ENCODE results near the gene IFT80. TPM values are rescaled to one million over a fixed set of nuclear protein-coding genes. Genes with fewer than 3 reads are reported as not detected.
A peak's percentile ranks its signal among the peaks of the same experiment; 100 is the strongest.

Gene IFT80
- total and polyA plus RNA-seq, 2 donors (not counting 1 experiment from before 2014, with no cell fraction given), result 17.7 to 44.1 TPM

DNA sequence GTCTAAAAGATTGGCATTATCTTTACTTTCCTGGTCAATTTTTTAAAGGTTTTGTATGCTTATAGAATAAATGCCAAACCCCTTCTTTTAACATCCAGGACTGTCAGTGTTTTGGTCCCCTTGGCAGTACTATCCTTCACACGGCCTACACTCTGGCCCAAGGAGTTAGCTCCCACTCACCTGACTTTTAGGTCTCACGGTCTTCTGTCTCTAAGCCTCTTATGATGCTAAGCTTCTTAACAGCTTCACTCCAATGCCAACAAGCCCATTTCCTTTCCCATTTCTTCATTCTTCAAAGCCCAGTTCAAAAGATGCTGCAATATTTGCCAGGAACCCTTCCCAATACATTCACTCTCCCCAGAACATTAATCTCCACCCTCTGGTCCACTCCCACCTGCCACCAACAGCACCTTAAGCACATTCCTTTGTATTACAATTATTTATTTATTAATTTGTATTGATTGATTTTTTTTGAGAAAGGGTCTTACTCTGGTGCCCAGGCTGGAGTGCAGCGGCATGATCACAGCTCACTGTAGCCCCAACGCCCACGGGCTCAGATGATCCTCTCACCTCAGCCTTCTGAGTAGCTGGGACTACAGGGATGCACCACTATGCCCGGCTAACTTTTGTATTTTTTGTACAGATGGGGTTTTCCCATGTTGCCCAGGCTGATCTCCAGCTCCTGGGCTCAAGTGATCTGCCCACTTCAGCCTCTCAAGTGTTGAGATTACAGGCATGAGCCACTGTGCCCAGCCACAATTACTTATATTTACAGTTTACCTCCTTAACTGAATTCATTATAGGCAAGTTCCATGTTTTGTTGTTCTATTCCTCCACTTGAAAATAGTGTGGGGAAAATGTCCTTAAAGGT lies 27.8 kb downstream of the IFT80 start:
- 100% methylated on average over 5 of the region's 6 CpGs for WGBS (ENCODE audit: insufficient coverage)
- Mint-ChIP-seq H3K27ac (no peak overlapping the region), H3K27me3 (no peaks in the 10 kb centered on the region), H3K4me1 (peaks cover 17% of the 10 kb centered on the region), H3K9me3 (ENCODE audit: insufficient read depth) (no peaks in the 10 kb centered on the region), H3K4me3 (no peak overlapping the region)
- no peaks in the 10 kb centered on the region for H3K4me1 ChIP-seq (ENCODE audit: control insufficient read depth in 2 of 2, insufficient read depth in 2 of 2, low read length in 2 of 2)
- no peak overlapping the region for H3K9ac ChIP-seq (ENCODE audit: low read length)
- H3K9me3 ChIP-seq (ENCODE audit: control extremely low read depth in 1 of 3, control insufficient read depth in 2 of 3, insufficient read depth in 1 of 3, low read length in 2 of 3), result no peaks in the 10 kb centered on the region
- no peaks in the 10 kb centered on the region for H3K27me3 ChIP-seq (replicated peaks in 1 of 4; ENCODE audit: control extremely low read depth in 1 of 4, control insufficient read depth in 3 of 4, insufficient read depth in 4 of 4, low read length in 3 of 4)
- H3K4me2 ChIP-seq (replicated peaks; ENCODE audit: low read depth, low read length, poor library complexity, severe bottlenecking), result no peak overlapping the region
- no peaks in the 10 kb centered on the region for H4K20me1 ChIP-seq (ENCODE audit: control insufficient read depth, insufficient read depth, low read length, poor library complexity, severe bottlenecking)
- intact Hi-C loops (cut with micrococcal nuclease), result no loop called here
- DNase-seq, result no peak
- no peak for ATAC-seq (ENCODE audit: low read depth)
- H3K27ac ChIP-seq (ENCODE audit: low read length in 2 of 2), result no peak overlapping the region
- TF ChIP-seq, protein P1, sequence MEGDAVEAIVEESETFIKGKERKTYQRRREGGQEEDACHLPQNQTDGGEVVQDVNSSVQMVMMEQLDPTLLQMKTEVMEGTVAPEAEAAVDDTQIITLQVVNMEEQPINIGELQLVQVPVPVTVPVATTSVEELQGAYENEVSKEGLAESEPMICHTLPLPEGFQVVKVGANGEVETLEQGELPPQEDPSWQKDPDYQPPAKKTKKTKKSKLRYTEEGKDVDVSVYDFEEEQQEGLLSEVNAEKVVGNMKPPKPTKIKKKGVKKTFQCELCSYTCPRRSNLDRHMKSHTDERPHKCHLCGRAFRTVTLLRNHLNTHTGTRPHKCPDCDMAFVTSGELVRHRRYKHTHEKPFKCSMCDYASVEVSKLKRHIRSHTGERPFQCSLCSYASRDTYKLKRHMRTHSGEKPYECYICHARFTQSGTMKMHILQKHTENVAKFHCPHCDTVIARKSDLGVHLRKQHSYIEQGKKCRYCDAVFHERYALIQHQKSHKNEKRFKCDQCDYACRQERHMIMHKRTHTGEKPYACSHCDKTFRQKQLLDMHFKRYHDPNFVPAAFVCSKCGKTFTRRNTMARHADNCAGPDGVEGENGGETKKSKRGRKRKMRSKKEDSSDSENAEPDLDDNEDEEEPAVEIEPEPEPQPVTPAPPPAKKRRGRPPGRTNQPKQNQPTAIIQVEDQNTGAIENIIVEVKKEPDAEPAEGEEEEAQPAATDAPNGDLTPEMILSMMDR (IDR thresholded peaks at IDR 0.05), result no peak
- TF ChIP-seq EZH2 (IDR thresholded peaks at IDR 0.05; ENCODE audit: borderline replicate concordance, insufficient read depth, low read depth, low read length, poor library complexity, severe bottlenecking), result no peak
- ChIA-PET POLR2A (no interaction called here), CTCF (no interaction called here)
- H2AFZ ChIP-seq (ENCODE audit: insufficient read depth, low read depth, low read length, poor library complexity, severe bottlenecking), result no peak overlapping the region
- H3K4me3 ChIP-seq (ENCODE audit: control extremely low read depth in 1 of 5, extremely low read depth in 1 of 5, insufficient read depth in 1 of 5, low read depth in 2 of 5, low read length in 4 of 5), result no peak overlapping the region
- H3K36me3 ChIP-seq (replicated peaks in 1 of 2; ENCODE audit: control extremely low read depth in 1 of 2, control insufficient read depth in 1 of 2, extremely low read depth in 1 of 2, insufficient read depth in 2 of 2, low read length in 1 of 2), result peaks cover 2 to 16% of the 10 kb centered on the region in 2 experiments
- H3K79me2 ChIP-seq (ENCODE audit: control insufficient read depth, insufficient read depth, low read length), result no peaks in the 10 kb centered on the region

DNA sequence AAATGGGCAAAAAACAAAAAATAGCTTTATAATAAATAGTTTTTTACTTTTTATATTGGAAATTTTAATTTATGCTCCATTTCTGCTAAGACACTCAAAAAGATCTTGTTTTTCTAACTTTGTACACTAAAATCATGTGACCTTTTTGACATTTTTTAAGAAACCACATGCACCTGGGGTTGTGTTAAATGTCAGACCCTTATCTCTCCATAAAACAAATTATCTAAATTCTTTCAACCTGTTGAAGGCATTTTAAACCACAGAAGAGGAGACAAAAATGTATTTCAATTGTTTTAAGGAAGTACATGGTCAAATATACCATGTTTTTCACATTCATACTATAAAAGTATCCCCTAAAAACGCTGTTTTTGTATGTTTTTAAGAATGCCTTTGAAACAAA lies 29.2 kb downstream of the IFT80 start:
- H2AFZ ChIP-seq (ENCODE audit: insufficient read depth, low read depth, low read length, poor library complexity, severe bottlenecking), result no peak overlapping the region
- no peaks in the 10 kb centered on the region for H4K20me1 ChIP-seq (ENCODE audit: control insufficient read depth, insufficient read depth, low read length, poor library complexity, severe bottlenecking)
- no peak for DNase-seq
- POLR2A ChIA-PET, result no interaction called here
- Mint-ChIP-seq H3K27me3 (no peaks in the 10 kb centered on the region), H3K4me1 (peaks cover 17% of the 10 kb centered on the region), H3K27ac (no peak overlapping the region), H3K9me3 (ENCODE audit: insufficient read depth) (no peaks in the 10 kb centered on the region), H3K4me3 (peak overlapping the region; percentile 23)
- TF ChIP-seq EZH2 (IDR thresholded peaks at IDR 0.05; ENCODE audit: borderline replicate concordance, insufficient read depth, low read depth, low read length, poor library complexity, severe bottlenecking), result no peak
- TF ChIP-seq, protein P1 (IDR thresholded peaks at IDR 0.05), result no peak
- H3K4me2 ChIP-seq (replicated peaks; ENCODE audit: low read depth, low read length, poor library complexity, severe bottlenecking), result no peak overlapping the region
- H3K36me3 ChIP-seq (replicated peaks in 1 of 2; ENCODE audit: control extremely low read depth in 1 of 2, control insufficient read depth in 1 of 2, extremely low read depth in 1 of 2, insufficient read depth in 2 of 2, low read length in 1 of 2), result peaks cover 2 to 9% of the 10 kb centered on the region in 2 experiments
- no CpG with 5 or more reads among the region's 1 CpG for WGBS (ENCODE audit: insufficient coverage)
- no peaks in the 10 kb centered on the region for H3K79me2 ChIP-seq (ENCODE audit: control insufficient read depth, insufficient read depth, low read length)
- H3K4me1 ChIP-seq (ENCODE audit: control insufficient read depth in 2 of 2, insufficient read depth in 2 of 2, low read length in 2 of 2), result no peaks in the 10 kb centered on the region
- H3K27me3 ChIP-seq (replicated peaks in 1 of 4; ENCODE audit: control extremely low read depth in 1 of 4, control insufficient read depth in 3 of 4, insufficient read depth in 4 of 4, low read length in 3 of 4), result no peaks in the 10 kb centered on the region
- H3K27ac ChIP-seq (ENCODE audit: low read length in 2 of 2), result no peak overlapping the region
- no peak for ATAC-seq (ENCODE audit: low read depth)
- H3K9ac ChIP-seq (ENCODE audit: low read length), result no peak overlapping the region
- intact Hi-C loops (cut with micrococcal nuclease), result no loop called here
- H3K9me3 ChIP-seq (ENCODE audit: control extremely low read depth in 1 of 3, control insufficient read depth in 2 of 3, insufficient read depth in 1 of 3, low read length in 2 of 3), result no peaks in the 10 kb centered on the region
- CTCF ChIA-PET, result no interaction called here
- H3K4me3 ChIP-seq (ENCODE audit: control extremely low read depth in 1 of 5, extremely low read depth in 1 of 5, insufficient read depth in 1 of 5, low read depth in 2 of 5, low read length in 4 of 5), result no peak overlapping the region
